Erythroblast (primary cell): ENCODE measurements around the gene CHST9.

Source experiments
- GATA1 ChIP-seq: IDR thresholded peaks from 2 replicates; pipeline ENCODE4 v1.6.1; 2011; ENCODE audit warnings: low read depth, mild to moderate bottlenecking, control low read depth, low read length, moderate library complexity
- POLR2A ChIP-seq: IDR thresholded peaks from 2 replicates; pipeline ENCODE4 v1.6.1; 2011; ENCODE audit warnings: mild to moderate bottlenecking, low read length

DNA sequence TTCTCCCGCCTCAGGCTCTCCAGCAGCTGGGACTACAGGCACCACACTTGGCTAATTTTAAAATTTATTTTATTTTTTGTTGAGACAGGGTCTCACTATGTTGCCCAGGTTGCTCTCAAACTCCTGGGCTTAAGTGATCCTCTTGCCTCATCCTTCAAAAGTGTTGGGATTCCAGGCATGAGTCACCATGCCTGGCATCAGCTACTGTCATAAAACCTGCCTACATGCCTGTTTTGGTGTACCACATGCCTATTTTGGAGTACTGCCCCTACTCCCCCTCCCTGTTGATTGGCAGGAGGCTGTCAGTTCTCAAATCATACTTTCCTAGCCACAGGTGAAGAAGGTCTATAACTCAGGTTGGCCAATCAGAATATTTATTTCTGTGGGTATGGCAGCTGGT is 64.0 kb downstream of the CHST9 start:
- TF ChIP-seq POLR2A (no peak), GATA1 (no peak)
